Measurements from ENCODE around the gene URGCP.
A peak's percentile ranks its signal among the peaks of the same experiment; 100 is the strongest.

Gene URGCP, protein sequence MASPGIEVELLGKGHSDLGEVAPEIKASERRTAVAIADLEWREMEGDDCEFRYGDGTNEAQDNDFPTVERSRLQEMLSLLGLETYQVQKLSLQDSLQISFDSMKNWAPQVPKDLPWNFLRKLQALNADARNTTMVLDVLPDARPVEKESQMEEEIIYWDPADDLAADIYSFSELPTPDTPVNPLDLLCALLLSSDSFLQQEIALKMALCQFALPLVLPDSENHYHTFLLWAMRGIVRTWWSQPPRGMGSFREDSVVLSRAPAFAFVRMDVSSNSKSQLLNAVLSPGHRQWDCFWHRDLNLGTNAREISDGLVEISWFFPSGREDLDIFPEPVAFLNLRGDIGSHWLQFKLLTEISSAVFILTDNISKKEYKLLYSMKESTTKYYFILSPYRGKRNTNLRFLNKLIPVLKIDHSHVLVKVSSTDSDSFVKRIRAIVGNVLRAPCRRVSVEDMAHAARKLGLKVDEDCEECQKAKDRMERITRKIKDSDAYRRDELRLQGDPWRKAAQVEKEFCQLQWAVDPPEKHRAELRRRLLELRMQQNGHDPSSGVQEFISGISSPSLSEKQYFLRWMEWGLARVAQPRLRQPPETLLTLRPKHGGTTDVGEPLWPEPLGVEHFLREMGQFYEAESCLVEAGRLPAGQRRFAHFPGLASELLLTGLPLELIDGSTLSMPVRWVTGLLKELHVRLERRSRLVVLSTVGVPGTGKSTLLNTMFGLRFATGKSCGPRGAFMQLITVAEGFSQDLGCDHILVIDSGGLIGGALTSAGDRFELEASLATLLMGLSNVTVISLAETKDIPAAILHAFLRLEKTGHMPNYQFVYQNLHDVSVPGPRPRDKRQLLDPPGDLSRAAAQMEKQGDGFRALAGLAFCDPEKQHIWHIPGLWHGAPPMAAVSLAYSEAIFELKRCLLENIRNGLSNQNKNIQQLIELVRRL

DNA sequence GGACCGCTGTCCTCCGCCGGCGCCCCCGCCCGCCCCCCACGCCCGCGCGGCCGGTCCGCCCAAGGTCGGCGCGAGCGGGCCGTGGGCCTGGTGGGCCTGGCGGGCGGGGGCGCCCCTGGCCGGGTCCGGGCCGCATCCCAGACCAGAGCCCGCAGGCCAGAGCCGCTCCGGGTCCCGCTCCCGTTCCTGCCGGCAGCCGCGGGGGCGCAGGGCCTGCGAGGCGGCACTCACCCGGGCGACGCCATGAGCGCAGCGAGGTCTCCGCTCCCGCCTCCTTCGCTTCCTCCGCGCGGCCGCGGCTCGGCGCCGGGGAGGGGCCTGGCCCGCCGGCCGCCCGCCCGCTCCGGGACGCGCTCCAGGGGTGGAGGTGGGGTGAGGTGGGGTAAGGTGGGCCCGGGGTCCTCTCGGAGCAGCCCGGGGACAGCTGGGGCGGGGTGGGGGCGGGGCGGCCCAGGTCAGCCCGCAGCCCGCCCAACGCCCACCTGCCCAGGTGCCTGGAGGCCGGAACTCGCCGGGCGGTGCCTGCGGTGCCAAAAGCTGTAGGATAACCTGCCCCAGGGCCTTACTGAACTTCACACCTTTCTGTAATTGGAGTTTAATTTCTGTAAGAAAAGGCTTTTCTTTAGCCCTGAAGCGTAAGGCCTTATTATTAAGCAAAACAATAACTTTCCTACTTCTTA is at the start of gene URGCP:
URGCP (minus strand) TSS at position 266 of the 680 bp plus-strand sequence; CDS start at position 245, 21 bp downstream.
- DNase-seq = peak; percentile 60

DNA sequence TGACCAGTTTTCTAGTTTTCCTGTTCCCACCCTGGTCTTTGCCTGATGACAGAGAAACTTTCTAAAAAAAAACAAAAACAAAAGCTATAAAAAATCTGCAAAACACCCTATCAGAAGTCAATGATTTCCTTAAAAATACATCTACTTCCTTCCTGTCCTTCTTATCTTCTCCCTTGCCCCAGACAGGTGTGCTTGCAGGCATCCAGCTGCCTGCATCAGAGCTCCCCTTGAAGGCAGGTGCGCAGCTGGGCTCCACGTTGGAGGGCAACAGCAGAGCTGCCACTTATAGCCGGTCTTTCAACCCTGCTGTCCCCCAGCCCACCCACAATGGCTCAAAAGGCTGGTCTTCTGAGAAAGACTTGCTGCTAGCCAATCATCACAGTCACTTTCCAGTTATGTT is 49.6 kb upstream of the URGCP start:
- DNase-seq = no peak

DNA sequence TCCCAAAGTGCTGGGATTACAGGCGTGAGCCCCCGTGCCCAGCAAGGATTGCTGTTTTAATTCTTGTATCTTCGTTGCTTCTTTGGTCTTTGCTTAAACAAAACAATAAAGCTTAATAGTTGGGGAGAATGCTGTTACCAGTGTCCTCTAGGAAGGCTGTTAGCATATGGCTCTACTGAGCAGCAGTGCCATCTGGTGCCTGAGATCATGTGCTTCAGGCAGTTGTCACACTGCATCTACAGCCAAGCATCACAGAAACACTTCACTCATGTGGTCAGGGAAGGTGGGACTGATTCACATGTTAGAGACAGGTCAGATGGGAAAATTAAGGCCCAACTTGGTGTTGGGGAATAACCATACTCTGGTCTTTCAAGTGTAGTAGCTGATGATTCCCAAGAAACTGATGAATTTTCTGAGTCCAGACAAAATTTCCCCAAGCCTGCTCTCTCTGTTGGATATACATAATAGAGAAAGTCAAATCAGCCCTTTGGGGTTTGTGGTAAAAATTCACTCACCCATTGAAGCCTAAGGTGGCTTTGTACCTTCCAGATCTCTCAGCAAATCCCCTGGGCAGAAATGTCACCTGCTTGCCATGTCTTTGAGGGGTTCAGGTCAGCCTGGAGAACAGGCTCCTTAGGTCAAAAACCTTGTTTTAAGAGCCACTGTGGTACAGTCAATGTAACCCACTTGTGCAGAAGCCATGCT is 48.3 kb upstream of the URGCP start:
- peak; percentile 19 for DNase-seq

DNA sequence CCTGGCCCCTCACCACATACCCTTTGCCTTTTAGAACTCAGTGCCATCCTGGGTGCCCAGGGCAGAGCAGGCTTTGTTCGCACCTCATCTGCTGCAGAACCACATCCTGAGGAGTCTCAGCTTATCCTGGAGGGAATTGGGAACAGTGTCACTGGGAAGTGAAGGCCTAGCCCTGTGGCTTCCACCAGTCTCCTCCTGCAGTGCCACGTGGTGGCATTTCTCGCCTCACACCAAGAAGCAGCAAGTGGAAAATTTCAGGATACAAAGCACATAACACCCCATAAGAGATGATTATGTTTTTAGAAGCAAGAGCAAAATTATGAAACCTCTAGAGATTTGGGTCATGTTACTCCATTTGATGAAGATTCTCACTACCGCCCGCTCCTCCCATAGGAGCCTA is 46.7 kb upstream of the URGCP start:
- no peak for DNase-seq

DNA sequence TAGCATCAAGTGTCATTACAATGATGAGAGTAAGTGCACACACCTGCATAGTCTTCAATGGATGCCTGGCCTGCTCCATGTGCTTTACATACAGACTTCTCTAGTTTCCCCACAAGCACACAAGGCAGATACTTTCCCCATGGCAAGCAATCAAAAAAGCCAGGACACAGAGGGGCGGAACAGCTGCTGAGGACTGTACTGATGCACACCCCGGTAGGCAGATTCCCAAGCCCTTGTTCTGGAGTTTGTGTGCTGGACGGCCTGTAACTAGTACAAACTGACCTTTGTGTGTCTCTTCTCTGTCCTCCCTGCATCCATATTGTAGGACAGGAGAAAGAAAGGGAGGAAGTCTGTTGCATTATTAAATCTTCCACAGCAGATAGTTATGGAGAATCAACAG is 45.6 kb upstream of the URGCP start:
- no peak for DNase-seq

DNA sequence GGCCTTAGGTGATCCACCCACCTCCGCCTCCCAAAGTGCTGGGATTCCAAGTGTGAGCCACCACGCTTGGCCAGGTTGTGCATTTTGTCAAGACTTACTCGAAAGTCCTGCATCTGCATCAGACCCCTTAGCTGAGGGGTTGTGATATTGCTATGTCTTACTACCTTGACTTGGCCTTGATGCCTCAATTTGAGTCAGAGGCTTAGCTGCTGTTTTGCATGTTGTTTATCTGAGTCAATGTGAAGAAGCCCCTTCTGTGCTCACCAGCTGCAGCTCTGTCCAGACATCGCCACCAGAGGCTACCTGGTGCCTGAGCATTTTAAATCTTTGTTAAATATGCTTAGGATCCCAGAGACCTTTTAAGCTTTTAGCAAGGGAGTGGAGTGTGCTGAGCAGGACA is 37.9 kb upstream of the URGCP start:
- DNase-seq = no peak

DNA sequence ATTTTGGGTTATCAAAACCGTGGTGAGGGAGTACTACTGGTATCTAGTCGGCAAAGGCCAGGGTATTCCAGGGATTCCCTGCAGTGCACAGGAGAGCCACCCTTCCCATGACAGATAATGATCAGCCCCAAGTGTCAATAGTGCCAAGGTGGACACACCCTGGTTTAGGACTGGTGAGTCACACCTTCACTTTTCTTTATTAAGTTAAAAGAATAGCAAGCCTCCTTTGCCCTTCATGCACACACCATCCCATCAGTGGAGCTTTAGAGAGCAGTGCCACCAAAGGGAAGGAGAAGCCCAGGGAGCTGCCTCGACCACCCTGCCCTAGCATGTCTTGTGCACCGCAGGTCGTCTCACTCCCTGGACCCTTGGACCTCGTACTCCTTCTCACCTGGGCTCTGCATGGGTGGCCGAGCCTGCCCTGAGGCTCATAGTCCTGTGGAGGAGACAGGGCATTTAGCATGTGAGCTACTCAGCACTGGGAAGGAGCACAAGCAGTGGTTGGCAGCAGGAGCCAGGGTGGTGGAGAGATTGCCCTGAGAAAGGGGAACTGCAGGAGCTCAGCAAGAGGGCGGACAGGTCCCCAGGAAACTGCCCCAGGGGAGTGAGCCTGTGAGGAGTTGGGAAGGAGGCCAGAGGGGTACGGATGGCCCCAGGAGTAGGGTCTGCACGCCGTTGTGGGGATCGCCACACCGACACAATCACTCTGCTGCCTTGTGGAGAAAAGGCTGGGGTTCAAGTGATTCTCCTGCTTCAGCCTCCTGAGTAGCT is 37.2 kb upstream of the URGCP start:
- DNase-seq = no peak

DNA sequence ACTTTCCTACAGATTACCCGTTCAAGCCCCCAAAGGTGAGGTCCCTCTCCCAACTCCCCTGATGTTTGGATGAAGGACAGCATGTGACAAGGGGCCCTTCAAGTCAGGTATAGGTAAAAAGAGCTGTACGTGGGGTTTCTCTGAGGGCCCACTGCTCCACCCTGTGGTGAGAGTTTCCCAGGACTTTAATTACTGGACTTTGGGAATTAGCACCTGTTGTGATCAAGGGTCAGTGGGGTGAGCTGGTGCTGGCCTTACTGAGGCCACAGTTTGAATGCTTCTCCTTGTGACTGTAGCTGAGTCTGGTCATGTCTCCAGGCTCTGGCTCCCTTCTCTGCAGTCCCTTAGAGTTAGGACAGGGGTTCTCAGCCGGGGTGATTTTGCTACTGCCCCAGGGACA is 36.6 kb upstream of the URGCP start:
- DNase-seq = no peak

DNA sequence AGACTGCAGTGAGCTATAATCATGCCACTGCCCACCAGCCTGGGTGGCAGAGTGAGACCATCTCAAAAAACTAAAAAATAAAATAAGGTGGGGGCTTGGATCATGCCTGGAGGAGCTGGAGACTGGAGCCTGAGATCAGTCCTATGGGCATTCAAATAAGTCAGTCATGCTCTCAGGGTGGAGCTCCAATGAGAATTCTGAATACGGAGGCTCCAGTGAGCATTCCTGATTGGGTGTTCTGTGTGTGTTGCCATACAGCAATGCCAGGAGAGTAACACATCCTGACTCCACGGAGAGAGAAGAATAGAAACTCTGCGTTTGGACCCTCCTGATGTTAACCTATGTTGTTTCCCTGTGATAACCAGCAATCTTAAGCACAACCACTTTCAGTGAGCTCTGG is 35.9 kb upstream of the URGCP start:
- no peak for DNase-seq

DNA sequence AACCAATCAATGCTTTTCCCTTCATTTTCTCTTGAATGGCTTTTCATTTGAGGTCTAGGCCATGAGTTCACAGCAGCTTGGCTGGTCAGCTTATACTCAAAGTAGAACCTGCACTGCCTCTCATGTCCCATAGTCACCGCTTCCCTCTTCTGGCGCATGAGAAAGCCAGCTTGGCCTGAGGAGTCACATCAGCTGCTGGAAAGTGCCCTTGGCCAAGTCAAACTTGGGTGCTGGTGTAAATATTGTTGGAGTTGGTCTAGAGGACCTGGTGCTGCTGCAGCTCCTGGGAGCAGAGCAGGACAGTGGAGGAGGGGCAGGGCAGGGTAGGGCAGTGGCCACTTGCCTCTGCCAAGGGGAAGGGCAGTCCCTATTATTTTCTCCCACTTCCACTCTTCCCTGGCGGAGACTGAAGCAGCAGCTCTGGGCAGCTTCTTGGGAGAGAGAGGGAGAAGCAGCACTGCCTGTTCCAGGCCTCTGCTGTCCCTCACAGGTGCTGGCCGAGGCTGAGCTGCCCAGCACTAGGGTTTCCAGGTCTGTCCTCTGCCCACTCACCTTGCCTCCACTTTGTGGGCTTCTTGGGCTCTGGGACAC is 32.6 kb upstream of the URGCP start:
- no peak for DNase-seq

DNA sequence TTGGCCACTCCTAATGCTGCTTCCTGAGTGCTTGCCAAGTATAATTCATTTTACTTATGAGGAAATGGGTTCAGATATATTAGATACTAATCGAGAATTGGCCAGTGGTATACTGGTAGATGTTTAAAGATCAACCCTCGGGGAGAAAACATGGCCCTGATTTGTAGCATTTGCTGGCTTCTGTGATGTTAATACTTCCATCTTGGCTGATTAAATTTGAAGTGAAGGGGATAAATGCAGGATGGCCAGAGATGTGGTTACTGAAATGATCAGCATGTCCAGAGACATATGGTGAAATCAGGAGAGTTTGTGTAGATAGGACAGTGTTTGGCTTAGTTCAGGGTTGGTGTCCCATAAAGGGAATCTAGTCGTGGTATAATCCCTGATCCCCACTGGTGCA is 31.0 kb upstream of the URGCP start:
- DNase-seq = no peak

DNA sequence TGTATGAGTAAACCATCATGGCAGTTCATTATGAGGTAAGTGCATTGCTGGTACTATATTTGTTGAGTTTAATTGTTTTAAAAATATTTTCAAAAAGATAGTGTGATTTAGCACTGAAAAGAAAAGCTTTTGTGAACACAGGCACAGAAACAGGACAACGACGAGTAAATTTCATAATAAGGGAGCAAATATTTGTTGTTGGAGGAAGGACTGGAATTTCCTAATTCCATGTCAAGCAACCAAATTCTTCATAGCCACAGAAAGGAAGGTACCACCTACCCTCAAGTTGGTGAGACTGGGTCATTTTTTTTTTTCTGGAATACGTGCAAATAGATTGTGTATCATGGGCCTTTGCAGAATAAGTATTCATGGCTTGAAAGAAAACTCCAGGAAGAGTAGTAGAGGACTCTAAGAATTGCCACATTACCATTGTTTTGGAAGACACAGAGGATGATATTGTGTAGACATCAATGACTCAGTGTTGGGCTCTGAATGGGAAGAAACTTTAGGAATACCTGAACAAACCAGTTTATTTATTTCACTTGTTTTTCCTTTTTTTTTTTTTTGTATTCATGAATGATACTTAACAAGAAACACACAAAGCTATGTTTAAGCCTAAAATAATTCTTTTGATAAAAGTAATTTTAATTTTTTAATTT is 27.6 kb upstream of the URGCP start:
- DNase-seq = no peak

DNA sequence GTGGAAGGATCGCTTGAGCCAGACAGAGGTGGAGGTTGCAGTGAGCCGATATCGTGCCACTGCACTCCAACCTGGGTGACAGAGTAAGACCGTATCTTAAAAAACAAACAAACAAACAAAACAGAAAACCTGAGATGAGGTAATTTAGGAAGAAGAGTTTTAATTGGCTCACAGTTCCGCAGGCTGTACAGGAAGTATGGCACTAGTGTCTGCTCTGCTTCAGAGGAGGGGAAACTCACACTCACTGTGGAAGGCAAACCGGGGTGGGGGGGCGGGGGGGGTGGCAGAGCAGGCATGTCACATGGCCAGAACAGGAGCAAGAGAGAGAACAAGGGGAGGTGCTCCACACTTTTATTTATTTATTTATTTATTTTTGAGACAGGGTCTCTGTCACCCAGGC is 24.9 kb upstream of the URGCP start:
- DNase-seq = no peak

DNA sequence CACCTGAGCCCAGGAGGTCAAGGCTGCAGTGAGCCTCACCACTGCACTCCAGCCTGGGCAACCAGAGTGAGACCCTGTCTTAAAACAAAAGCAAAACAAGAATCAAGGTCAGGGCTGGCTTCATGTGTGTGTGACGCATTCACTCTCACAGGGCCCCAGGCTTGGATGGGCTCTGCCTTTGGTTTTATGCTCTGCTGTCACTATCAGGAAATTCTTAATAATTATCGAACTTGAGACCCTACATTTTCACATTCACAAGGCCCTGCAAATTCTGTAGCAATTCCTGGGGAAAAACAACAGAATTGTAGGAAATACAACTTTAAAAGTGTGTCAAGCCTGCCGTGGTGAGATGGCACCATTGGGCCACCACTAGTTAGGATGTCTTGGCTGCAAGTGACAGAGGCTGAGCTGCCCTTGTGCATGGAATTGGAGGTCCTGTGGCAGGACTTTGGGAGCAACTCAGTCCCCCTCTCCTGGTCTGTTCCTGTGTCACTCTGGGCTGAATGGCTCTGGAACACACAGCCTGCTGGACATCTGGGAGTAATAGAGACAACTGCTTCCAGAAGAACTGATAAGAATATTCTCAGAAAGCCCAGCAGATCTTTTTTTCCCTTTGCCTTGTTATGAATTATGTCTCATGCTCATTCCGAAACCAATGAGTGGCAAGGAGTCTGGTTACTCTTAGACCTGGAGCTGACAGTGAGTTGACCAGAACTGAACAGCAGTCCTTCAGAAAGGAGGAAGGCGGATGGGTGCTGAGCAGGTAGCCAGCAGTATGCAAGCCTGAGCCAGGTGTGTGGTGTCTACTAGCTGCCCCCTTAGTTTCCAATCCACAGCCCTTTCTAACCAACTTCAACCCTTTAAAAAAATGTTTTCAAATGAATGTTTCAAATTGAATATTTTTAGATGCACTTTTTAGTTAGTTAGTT is 23.4 kb upstream of the URGCP start:
- no peak for DNase-seq

DNA sequence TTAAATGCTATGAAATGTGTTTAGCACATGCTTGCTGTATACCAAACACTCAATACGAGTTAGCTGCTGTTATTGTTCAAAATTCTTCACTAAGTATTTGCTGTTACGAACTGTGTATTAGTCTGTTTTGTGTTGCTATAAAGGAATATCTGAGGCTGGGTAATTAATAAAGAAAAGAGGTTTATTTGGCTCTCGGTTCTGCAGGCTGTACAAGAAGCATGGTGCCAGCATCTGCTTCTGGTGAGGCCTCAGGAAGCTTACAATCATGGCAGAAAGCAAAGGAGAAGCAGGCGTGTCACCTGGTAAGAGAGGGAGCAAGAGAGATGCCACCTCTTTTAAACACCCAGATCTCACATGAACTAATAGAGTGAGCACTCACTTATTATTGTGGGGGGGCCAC is 21.4 kb upstream of the URGCP start:
- DNase-seq = no peak

DNA sequence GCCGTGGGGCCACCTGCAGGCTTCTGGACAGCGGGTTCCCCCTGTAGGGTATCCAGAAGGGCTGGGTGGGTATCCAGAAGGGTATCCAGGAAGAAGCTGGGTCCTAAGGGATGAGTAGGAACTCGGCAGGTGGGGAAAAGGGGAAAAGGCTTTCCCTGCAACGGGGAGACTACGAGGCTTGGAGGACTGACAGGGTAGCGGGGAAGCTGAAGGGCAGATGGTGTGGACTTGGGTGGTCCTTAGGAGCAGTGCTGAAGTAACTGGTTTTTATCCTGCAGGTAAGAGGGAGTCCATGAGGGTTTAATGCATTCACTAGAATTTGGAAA is 20.4 kb upstream of the URGCP start:
- peak; percentile 92 for DNase-seq

DNA sequence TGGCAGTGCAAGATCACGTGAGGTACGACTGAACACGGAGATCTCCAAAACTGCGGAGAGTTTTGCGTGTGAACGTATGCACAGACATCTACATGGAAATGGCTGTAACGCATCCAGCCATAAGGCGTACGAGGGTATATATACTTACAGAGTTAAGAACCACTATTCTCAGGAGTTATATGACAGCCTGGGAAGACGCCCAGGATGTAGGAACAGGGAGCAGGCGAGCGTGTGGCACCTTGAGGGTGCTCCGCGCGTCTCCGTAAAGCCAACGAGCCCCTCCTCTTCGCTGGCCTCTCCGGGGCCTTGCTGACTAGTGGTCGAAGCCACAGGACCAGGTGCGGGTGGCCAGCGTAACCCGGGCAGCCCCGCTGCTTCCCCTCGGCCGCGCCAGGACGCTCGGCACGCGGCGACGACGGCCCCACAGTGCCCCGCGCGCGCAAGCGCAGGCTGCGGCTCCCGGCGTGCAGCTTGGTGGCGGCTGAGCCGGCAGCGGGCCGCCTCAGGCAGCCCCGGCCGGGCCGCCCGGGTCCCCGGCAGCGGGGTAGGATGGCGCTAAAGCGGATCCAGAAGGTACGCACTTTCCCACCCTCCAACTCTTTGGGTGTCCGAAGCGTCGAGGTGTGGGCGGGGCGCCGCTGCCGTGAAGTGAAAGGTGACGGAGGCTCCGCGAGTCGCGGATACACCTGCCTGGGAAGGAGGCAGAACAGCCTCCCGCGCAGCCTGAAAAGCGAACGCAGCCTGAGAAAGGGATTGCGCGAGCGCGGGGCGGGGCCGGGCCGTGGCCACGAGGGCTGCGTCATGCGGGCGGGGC is 19.8 kb upstream of the URGCP start, which contains the start of gene UBE2D4:
UBE2D4 (plus strand) TSS at position 453 of the 814 bp plus-strand sequence; CDS start at position 550, 97 bp downstream.
- peak; percentile 92 for DNase-seq

DNA sequence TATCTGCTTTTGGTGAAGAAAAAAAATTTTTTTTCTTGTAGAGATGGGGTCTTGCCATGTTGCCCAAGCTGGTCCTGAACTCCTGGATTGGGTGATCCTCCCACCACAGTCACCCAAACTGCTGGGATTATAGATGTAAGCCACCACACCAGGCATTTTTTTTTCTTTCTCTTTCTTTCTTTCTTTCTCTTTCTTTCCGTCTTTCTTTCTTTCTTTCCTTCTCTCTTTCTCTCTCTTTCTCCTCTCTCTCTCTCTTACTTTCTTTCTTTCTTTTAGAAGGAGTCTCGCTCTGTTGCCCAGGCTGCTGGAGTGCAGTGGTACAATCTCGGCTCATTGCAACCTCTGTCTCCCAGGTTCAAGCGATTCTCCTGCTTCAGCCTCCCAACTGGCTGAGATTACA is 16.3 kb upstream of the URGCP start:
- DNase-seq = no peak

DNA sequence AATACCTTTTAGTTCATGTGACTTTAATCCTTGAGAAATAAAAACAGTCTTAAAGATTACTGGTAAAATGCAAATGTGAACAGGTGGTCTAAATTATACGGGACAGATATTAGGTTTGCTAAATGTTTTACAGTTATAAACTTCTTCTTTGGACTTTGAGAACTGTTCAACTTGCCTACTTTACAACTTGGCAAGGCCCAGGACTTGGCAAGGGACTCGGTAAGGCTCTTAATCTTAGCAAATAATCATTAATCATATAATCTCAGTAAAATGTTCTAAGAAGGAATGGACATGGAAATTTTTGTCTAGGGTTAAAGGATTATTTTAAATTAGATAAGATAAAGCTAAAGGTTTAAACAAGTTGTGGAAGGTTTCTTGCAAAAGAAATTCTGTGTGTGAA is 15.0 kb upstream of the URGCP start:
- no peak for DNase-seq

All from DMS79 treated with DMSO at 0.1 percent for 48 hours (cell line).